Measurements from ENCODE around the gene RBM4B.

GRCh38 chr11:66689661-66690590, 12.2 kb upstream of the RBM4B start:
- TF ChIP-seq POLR2A (IDR thresholded peaks at IDR 0.05) = no peak
- TF ChIP-seq CTCF (IDR thresholded peaks at IDR 0.05) = no peak
